Natural killer cell (primary cell): ENCODE measurements around the gene CPAMD8. TPM values are rescaled to one million over a fixed set of nuclear protein-coding genes. Genes with fewer than 3 reads are reported as not detected.

Experiments used
- ATAC-seq, 3 donors: fragments of 150-1000 bp in 2 of 3; fragments of 200-7000 bp in 1 of 3; cut with Tn5 transposase; 1 replicate in 1 of 3; 2 replicates in 2 of 3; pipeline ENCODE4 v1.10.0; 2021; ENCODE audit warnings: mild to moderate bottlenecking in 2 of 3, moderate library complexity in 2 of 3
- DNase-seq, 2 donors: peaks; one replicate each; pipeline versions ENCODE4 v3.0.0 to v3.0.0-alpha.2; 2013 to 2021; ENCODE audit warnings: mixed read lengths in 1 of 2
- H3K27ac ChIP-seq: one replicate; pipeline ENCODE4 v1.5.1; 2013; ENCODE audit warnings: mild to moderate bottlenecking, low read length
- H3K27me3 ChIP-seq: one replicate; pipeline ENCODE4 v1.6.1; 2013; ENCODE audit warnings: low read length; ENCODE audit not compliant: control insufficient read depth, insufficient read depth
- H3K36me3 ChIP-seq: one replicate; pipeline ENCODE4 v1.6.1; 2013; ENCODE audit warnings: low read length; ENCODE audit not compliant: control insufficient read depth, insufficient read depth
- H3K4me1 ChIP-seq: one replicate; pipeline ENCODE4 v1.6.1; 2013; ENCODE audit warnings: low read length; ENCODE audit not compliant: control insufficient read depth, insufficient read depth
- H3K4me3 ChIP-seq: one replicate; pipeline ENCODE4 v1.5.1; 2013; ENCODE audit warnings: low read length
- H3K9me3 ChIP-seq: one replicate; pipeline ENCODE4 v1.6.1; 2013; ENCODE audit warnings: low read length; ENCODE audit not compliant: control insufficient read depth, insufficient read depth
- H3K27ac Mint-ChIP-seq, 2 donors: one replicate each; pipeline ENCODE4 v1.8.0; 2022; ENCODE audit warnings: mild to moderate bottlenecking in 2 of 2, mixed read lengths in 2 of 2, moderate library complexity in 1 of 2
- H3K27me3 Mint-ChIP-seq, 2 donors: one replicate each; pipeline ENCODE4 v1.8.0; 2022; ENCODE audit warnings: low read depth in 2 of 2, mixed read lengths in 2 of 2
- H3K36me3 Mint-ChIP-seq: one replicate; pipeline ENCODE4 v1.8.0; 2022; ENCODE audit warnings: mixed read lengths
- H3K4me1 Mint-ChIP-seq, 2 donors: one replicate each; pipeline ENCODE4 v1.8.0; 2022; ENCODE audit warnings: mixed read lengths in 2 of 2
- H3K4me3 Mint-ChIP-seq: one replicate; pipeline ENCODE4 v1.8.0; 2022; ENCODE audit warnings: mild to moderate bottlenecking, moderate library complexity, mixed read lengths
- H3K9me3 Mint-ChIP-seq, 2 donors: one replicate each; pipeline ENCODE4 v1.8.0; 2022; ENCODE audit warnings: mixed read lengths in 2 of 2
- WGBS: methylation state at CpG from one replicate; pipeline ENCODE4 v1.1.7; 2013; ENCODE audit warnings: missing lambda C conversion rate; ENCODE audit not compliant: insufficient coverage; 5-methylcytosine and 5-hydroxymethylcytosine counted together
- intact Hi-C: fragments of 100-400 bp; cut with micrococcal nuclease; formaldehyde crosslinking; loops from one replicate; pipeline ENCODE4 v1.14.2; 2022
- total RNA-seq, 4 donors: library from RNA; stranded (reverse); fragments of 120-200 nt in 1 of 4; gene quantifications; one replicate each; pipeline versions ENCODE4 v1.2.3 to v1.2.4, GENCODE V29; 2013 to 2022
- TF ChIP-seq, protein P1 (sequence below): fragments of 200-600 bp; IDR thresholded peaks from one replicate; pipeline ENCODE4 v1.8.0; 2022; ENCODE audit warnings: antibody characterized with exemption

The CPAMD8 gene
- total RNA-seq, 3 donors from 2014 or later (not counting 1 experiment from before 2014, with no cell fraction given), result 3.6 to 4.9 (median 4.7) TPM

DNA sequence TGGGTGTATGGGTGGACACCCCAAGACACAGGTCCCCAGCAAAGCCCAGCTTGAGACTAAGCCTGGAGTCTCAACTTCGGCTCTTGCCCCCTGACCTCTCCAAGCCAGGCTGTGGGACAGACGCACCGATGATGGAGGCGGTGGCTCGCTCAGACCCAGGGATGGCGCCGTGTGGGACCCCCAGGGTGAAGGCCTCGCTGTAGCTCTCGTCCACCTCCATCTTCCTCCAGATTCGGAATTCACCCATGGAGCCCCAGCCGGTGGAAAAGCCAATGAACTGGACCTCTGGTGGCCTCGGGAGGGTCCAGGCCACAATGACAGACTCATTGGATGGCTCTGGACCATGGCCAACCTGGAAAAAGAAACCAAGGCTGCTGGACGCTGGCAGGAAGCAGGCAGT is 98.7 kb downstream of the CPAMD8 start:
- H3K27ac Mint-ChIP-seq, result no peak overlapping the region
- Histone ChIP-seq H3K27ac (no peak overlapping the region), H3K27me3 (no peaks in the 10 kb centered on the region), H3K9me3 (peaks cover 8% of the 10 kb centered on the region), H3K4me1 (no peaks in the 10 kb centered on the region), H3K4me3 (no peak overlapping the region), H3K36me3 (no peaks in the 10 kb centered on the region)
- no peaks in the 10 kb centered on the region for H3K4me1 Mint-ChIP-seq
- WGBS, result 90% methylated on average over 13 of the region's 13 CpGs
- TF ChIP-seq, protein P1, sequence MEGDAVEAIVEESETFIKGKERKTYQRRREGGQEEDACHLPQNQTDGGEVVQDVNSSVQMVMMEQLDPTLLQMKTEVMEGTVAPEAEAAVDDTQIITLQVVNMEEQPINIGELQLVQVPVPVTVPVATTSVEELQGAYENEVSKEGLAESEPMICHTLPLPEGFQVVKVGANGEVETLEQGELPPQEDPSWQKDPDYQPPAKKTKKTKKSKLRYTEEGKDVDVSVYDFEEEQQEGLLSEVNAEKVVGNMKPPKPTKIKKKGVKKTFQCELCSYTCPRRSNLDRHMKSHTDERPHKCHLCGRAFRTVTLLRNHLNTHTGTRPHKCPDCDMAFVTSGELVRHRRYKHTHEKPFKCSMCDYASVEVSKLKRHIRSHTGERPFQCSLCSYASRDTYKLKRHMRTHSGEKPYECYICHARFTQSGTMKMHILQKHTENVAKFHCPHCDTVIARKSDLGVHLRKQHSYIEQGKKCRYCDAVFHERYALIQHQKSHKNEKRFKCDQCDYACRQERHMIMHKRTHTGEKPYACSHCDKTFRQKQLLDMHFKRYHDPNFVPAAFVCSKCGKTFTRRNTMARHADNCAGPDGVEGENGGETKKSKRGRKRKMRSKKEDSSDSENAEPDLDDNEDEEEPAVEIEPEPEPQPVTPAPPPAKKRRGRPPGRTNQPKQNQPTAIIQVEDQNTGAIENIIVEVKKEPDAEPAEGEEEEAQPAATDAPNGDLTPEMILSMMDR, result no peak
- intact Hi-C loops, result no loop called here
- H3K4me3 Mint-ChIP-seq, result no peak overlapping the region
- ATAC-seq, result no peak
- H3K9me3 Mint-ChIP-seq, result peaks cover 0 to 3% of the 10 kb centered on the region in 2 donors
- H3K36me3 Mint-ChIP-seq, result no peaks in the 10 kb centered on the region
- DNase-seq, result no peak
- H3K27me3 Mint-ChIP-seq, result peaks cover 6 to 25% of the 10 kb centered on the region in 2 donors

DNA sequence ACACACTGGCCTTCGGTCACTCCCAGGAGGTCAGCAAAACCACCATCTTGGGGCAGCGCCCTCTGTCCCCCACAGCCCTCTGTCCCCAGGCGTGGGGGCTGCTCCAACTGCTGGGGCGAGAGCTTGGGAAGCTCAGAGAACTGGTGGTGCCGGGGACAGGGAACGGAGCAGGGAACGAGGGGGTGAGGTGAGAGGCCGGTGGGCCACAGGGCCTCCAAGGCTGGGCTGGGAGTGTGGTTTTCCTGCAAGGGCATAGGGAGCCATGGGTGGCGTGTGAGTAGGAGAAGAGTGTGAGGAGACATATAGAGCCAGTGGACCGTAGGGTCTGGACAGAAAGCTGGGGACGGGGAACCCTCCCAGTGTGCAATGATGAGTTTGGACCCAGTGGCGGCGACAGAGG is 103.7 kb downstream of the CPAMD8 start:
- Histone ChIP-seq H3K9me3 (peaks cover 8% of the 10 kb centered on the region), H3K4me1 (no peaks in the 10 kb centered on the region), H3K27me3 (no peaks in the 10 kb centered on the region), H3K36me3 (no peaks in the 10 kb centered on the region), H3K27ac (no peak overlapping the region), H3K4me3 (no peak overlapping the region)
- DNase-seq, result no peak
- Mint-ChIP-seq H3K4me3 (no peak overlapping the region), H3K9me3 (peaks cover 0 to 3% of the 10 kb centered on the region in 2 donors), H3K4me1 (no peaks in the 10 kb centered on the region), H3K36me3 (no peaks in the 10 kb centered on the region), H3K27me3 (peaks cover 0 to 3% of the 10 kb centered on the region in 2 donors), H3K27ac (no peak overlapping the region)
- no peak for ATAC-seq
- intact Hi-C loops, result no loop called here
- 92% methylated on average over 13 of the region's 13 CpGs for WGBS
- TF ChIP-seq, protein P1, result no peak

DNA sequence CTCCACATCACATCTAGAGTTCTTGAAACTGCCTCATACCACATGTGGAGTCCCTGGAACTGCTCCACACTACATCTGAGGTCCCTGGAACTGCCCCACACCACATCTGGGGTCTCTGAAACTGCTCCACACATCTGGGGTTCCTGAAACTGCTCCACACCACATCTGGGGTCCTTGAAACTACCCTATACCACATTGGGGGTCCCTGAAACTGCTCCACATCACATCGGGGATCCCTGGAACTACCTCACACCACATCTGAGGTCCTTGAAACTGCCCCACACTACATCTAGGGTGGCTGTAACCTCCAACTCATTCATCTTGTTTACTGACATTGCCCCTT is 104.0 kb downstream of the CPAMD8 start:
- intact Hi-C loops, result no loop called here
- Mint-ChIP-seq H3K36me3 (no peaks in the 10 kb centered on the region), H3K4me1 (no peaks in the 10 kb centered on the region), H3K27me3 (peaks cover 0 to 3% of the 10 kb centered on the region in 2 donors), H3K4me3 (no peak overlapping the region), H3K9me3 (peaks cover 0 to 3% of the 10 kb centered on the region in 2 donors), H3K27ac (no peak overlapping the region)
- Histone ChIP-seq H3K9me3 (peaks cover 8% of the 10 kb centered on the region), H3K4me1 (no peaks in the 10 kb centered on the region), H3K27ac (no peak overlapping the region), H3K36me3 (no peaks in the 10 kb centered on the region), H3K27me3 (no peaks in the 10 kb centered on the region), H3K4me3 (no peak overlapping the region)
- TF ChIP-seq, protein P1, result no peak
- ATAC-seq, result no peak
- no peak for DNase-seq
- 66% methylated on average over 1 of the region's 1 CpG for whole genome bisulfite sequencing
